Upper lobe of right lung (tissue), 1 donor: Measurements from ENCODE around the gene ZNF407. TPM values are rescaled to one million over a fixed set of nuclear protein-coding genes. Genes with fewer than 3 reads are reported as not detected.

Experiments used
- ATAC-seq: fragments of 200-7000 bp; cut with Tn5 transposase; one replicate; pipeline ENCODE4 v1.9.1; 2020; ENCODE audit warnings: mild to moderate bottlenecking, moderate library complexity
- DNase-seq: peaks from one replicate; pipeline ENCODE4 v3.0.0-alpha.2; 2020
- H3K27ac ChIP-seq: fragments of 200-600 bp; one replicate; pipeline ENCODE4 v1.8.0; 2022
- H3K27me3 ChIP-seq: fragments of 200-600 bp; one replicate; pipeline ENCODE4 v1.8.0; 2022; ENCODE audit warnings: mild to moderate bottlenecking
- H3K36me3 ChIP-seq: fragments of 200-600 bp; one replicate; pipeline ENCODE4 v1.8.0; 2022
- H3K4me1 ChIP-seq: fragments of 200-600 bp; one replicate; pipeline ENCODE4 v1.8.0; 2022
- H3K4me3 ChIP-seq: fragments of 200-600 bp; one replicate; pipeline ENCODE4 v1.8.0; 2022; ENCODE audit warnings: mild to moderate bottlenecking
- H3K9me3 ChIP-seq: fragments of 200-600 bp; one replicate; pipeline ENCODE4 v1.8.0; 2022
- CTCF ChIP-seq: fragments of 200-600 bp; IDR thresholded peaks from one replicate; pipeline ENCODE4 v1.8.0; 2022; ENCODE audit warnings: antibody characterized with exemption
- intact Hi-C: fragments of 100-400 bp; cut with DNase I; formaldehyde crosslinking; loops from one replicate; pipeline ENCODE4 v1.11.0; 2022
- total RNA-seq: library from RNA; stranded (reverse); fragmentation: NEBNext Ultra II Directional; extraction: Animal tissue kit (Norgen Biotek cat#: 25700); gene quantifications from one replicate; pipeline ENCODE4 v1.2.1, GENCODE V29; 2021
- donor health status: DM: no; HTN: yes; CAD: no; lungs with severe emphysema.

ZNF407 gene
- total RNA-seq, 1 donor from 2014 or later, result 18.4 TPM

GRCh38 chr18:74790451-74790850, 192.8 kb downstream of the ZNF407 start:
- H3K4me3 ChIP-seq, result no peak overlapping the region
- no peaks in the 10 kb centered on the region for H3K27me3 ChIP-seq
- no peak for TF ChIP-seq CTCF
- H3K4me1 ChIP-seq, result no peaks in the 10 kb centered on the region
- ATAC-seq, result no peak
- DNase-seq, result no peak
- H3K9me3 ChIP-seq, result no peaks in the 10 kb centered on the region
- no peak overlapping the region for H3K27ac ChIP-seq
- intact Hi-C loops, result no loop called here
- H3K36me3 ChIP-seq, result no peaks in the 10 kb centered on the region

DNA sequence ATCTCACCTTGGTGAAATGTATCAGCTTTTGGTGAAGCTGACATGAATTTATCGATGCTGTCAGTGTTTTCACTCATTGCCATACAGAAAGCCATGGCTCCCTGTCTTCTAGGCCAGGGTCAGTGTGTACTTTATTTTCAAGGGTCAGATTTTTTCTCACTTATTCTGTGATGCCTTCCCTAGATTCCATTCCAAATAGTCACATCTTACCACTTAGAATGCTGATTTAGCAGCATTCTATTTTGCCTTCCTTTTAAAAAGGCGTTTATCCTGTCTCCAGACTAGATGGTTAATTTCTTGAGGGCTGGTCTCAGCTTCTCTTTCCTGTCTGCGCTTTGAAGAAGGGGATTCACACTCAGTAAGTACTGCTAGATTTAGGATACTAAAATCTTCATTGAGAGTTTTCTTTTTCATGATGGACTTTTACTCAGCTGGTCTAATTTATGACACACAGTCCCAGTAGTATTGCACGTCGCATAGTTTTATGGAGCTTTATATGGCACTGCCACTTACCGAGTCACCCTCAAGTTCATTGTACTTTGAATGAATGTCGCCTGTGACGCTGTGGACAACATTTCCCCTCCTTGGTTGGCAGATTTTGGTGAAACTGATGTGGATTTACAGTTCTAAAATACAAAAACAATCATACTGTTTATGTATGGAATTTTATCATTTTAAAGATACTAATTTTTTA, 194.0 kb downstream of the ZNF407 start:
- Histone ChIP-seq H3K27me3 (no peaks in the 10 kb centered on the region), H3K4me3 (no peak overlapping the region), H3K36me3 (no peaks in the 10 kb centered on the region), H3K27ac (no peak overlapping the region), H3K9me3 (no peaks in the 10 kb centered on the region), H3K4me1 (no peaks in the 10 kb centered on the region)
- TF ChIP-seq CTCF, result no peak
- ATAC-seq (no peak), DNase-seq (no peak)
- intact Hi-C loops, result no loop called here

GRCh38 chr18:74793746-74794145, 196.1 kb downstream of the ZNF407 start:
- no peak for TF ChIP-seq CTCF
- DNase-seq, result no peak
- no peaks in the 10 kb centered on the region for H3K36me3 ChIP-seq

DNA sequence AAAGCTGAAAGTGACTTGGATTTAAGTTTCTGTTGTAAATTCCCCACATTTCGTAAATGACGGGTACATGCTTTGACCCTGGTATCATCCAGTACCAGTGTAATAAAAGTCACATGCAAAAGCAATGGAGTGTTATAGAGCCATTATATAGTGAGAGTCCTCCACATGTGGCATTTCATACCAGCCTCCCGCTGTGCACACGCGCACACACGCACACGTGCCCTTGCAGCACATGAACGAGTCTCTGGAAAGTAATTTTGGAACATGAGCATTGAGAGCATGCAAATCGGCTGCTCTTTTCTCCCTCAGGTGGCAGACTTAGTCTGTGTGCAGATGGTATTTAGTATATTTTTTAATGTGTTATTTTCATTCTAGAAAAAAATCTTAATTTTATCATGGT, 198.1 kb downstream of the ZNF407 start:
- H3K4me3 ChIP-seq, result no peak overlapping the region
- no peak for ATAC-seq
- DNase-seq, result no peak

More at GRCh38 chr18:74793746-74794145, 196.1 kb downstream of the ZNF407 start:
- H3K4me3 ChIP-seq, result no peak overlapping the region
- H3K27me3 ChIP-seq, result no peaks in the 10 kb centered on the region
- intact Hi-C loops, result no loop called here
- no peaks in the 10 kb centered on the region for H3K9me3 ChIP-seq
- no peaks in the 10 kb centered on the region for H3K4me1 ChIP-seq
- H3K27ac ChIP-seq, result no peak overlapping the region
- ATAC-seq, result no peak

GRCh38 chr18:74796211-74796610, 198.5 kb downstream of the ZNF407 start:
- no peak for DNase-seq
- ATAC-seq, result no peak
- H3K4me3 ChIP-seq, result no peak overlapping the region
- no peak overlapping the region for H3K27ac ChIP-seq
- intact Hi-C loops, result no loop called here
- no peaks in the 10 kb centered on the region for H3K27me3 ChIP-seq
- no peaks in the 10 kb centered on the region for H3K36me3 ChIP-seq
- H3K9me3 ChIP-seq, result no peaks in the 10 kb centered on the region
- no peak for TF ChIP-seq CTCF
- H3K4me1 ChIP-seq, result no peaks in the 10 kb centered on the region

More for the DNA sequence above, 198.1 kb downstream of the ZNF407 start:
- no peak overlapping the region for H3K27ac ChIP-seq
- H3K4me1 ChIP-seq, result no peaks in the 10 kb centered on the region
- intact Hi-C loops, result no loop called here
- H3K9me3 ChIP-seq, result no peaks in the 10 kb centered on the region
- no peaks in the 10 kb centered on the region for H3K36me3 ChIP-seq
- H3K27me3 ChIP-seq, result no peaks in the 10 kb centered on the region
- no peak for TF ChIP-seq CTCF
